Upper lobe of right lung (tissue), 1 donor: Measurements from ENCODE around the gene ZNF680. TPM values are rescaled to one million over a fixed set of nuclear protein-coding genes. Genes with fewer than 3 reads are reported as not detected.
"Not testable (repeated sequence)": the region's sequence is repeated elsewhere in the genome, so short reads cannot be mapped to it uniquely, and the experiment has no call there.

Source experiments
- ATAC-seq: fragments of 200-7000 bp; cut with Tn5 transposase; one replicate; pipeline ENCODE4 v1.9.1; 2020; ENCODE audit warnings: mild to moderate bottlenecking, moderate library complexity
- DNase-seq: peaks from one replicate; pipeline ENCODE4 v3.0.0-alpha.2; 2020
- H3K27ac ChIP-seq: fragments of 200-600 bp; one replicate; pipeline ENCODE4 v1.8.0; 2022
- H3K27me3 ChIP-seq: fragments of 200-600 bp; one replicate; pipeline ENCODE4 v1.8.0; 2022; ENCODE audit warnings: mild to moderate bottlenecking
- H3K36me3 ChIP-seq: fragments of 200-600 bp; one replicate; pipeline ENCODE4 v1.8.0; 2022
- H3K4me1 ChIP-seq: fragments of 200-600 bp; one replicate; pipeline ENCODE4 v1.8.0; 2022
- H3K4me3 ChIP-seq: fragments of 200-600 bp; one replicate; pipeline ENCODE4 v1.8.0; 2022; ENCODE audit warnings: mild to moderate bottlenecking
- H3K9me3 ChIP-seq: fragments of 200-600 bp; one replicate; pipeline ENCODE4 v1.8.0; 2022
- CTCF ChIP-seq: fragments of 200-600 bp; IDR thresholded peaks from one replicate; pipeline ENCODE4 v1.8.0; 2022; ENCODE audit warnings: antibody characterized with exemption
- intact Hi-C: fragments of 100-400 bp; cut with DNase I; formaldehyde crosslinking; loops from one replicate; pipeline ENCODE4 v1.11.0; 2022
- total RNA-seq: library from RNA; stranded (reverse); fragmentation: NEBNext Ultra II Directional; extraction: Animal tissue kit (Norgen Biotek cat#: 25700); gene quantifications from one replicate; pipeline ENCODE4 v1.2.1, GENCODE V29; 2021
- donor health status: DM: no; HTN: yes; CAD: no; lungs with severe emphysema.

Gene ZNF680
- total RNA-seq, 1 donor from 2014 or later, result 17.3 TPM

- ATAC-seq, result peak; percentile 25
- no peaks in the 10 kb centered on the region for H3K4me1 ChIP-seq
- intact Hi-C loops, result no loop called here
Measured at GRCh38 chr7:64581926-64582894, 19.3 kb upstream of the ZNF680 start.

GRCh38 chr7:64581391-64581790 is 18.5 kb upstream of the ZNF680 start:
- intact Hi-C loops, result no loop called here
- no peaks in the 10 kb centered on the region for H3K27me3 ChIP-seq
- H3K4me3 ChIP-seq, result no peak overlapping the region
- no peaks in the 10 kb centered on the region for H3K9me3 ChIP-seq
- no peak for DNase-seq
- H3K4me1 ChIP-seq, result no peaks in the 10 kb centered on the region
- H3K36me3 ChIP-seq, result no peaks in the 10 kb centered on the region
- H3K27ac ChIP-seq, result no peak overlapping the region
- TF ChIP-seq CTCF, result no peak
- ATAC-seq, result no peak

More at GRCh38 chr7:64581926-64582894, 19.3 kb upstream of the ZNF680 start:
- DNase-seq, result no peak
- Histone ChIP-seq H3K27ac (no peak overlapping the region), H3K9me3 (no peaks in the 10 kb centered on the region), H3K27me3 (no peaks in the 10 kb centered on the region), H3K36me3 (no peaks in the 10 kb centered on the region), H3K4me3 (no peak overlapping the region)
- no peak for TF ChIP-seq CTCF

GRCh38 chr7:64574540-64575099 is 11.7 kb upstream of the ZNF680 start:
- H3K27me3 ChIP-seq, result peaks cover 7% of the 10 kb centered on the region
- peak overlapping the region; percentile 30 for H3K4me3 ChIP-seq
- H3K4me1 ChIP-seq, result peaks cover 5% of the 10 kb centered on the region
- DNase-seq, result no peak
- intact Hi-C loops, result no loop called here
- no peak for TF ChIP-seq CTCF
- no peaks in the 10 kb centered on the region for H3K9me3 ChIP-seq
- no peak overlapping the region for H3K27ac ChIP-seq
- no peaks in the 10 kb centered on the region for H3K36me3 ChIP-seq
- ATAC-seq, result peak; percentile 39

- DNase-seq, H3K36me3 ChIP-seq, H3K27ac ChIP-seq, H3K4me1 ChIP-seq, ATAC-seq, H3K9me3 ChIP-seq, intact Hi-C loops: not testable (repeated sequence)
- Histone ChIP-seq H3K4me3 (peak overlapping the region; percentile 49), H3K27me3 (peaks cover 13% of the 10 kb centered on the region)
Measured at GRCh38 chr7:64570284-64570605, 7.4 kb upstream of the ZNF680 start.

GRCh38 chr7:64569372-64570283 is 6.8 kb upstream of the ZNF680 start:
- H3K4me1 ChIP-seq, intact Hi-C loops, H3K27me3 ChIP-seq, H3K36me3 ChIP-seq, H3K27ac ChIP-seq, H3K9me3 ChIP-seq: not testable (repeated sequence)
- peak; percentile 32 for TF ChIP-seq CTCF
- DNase-seq (peak; percentile 66), ATAC-seq (peak; percentile 57)
- peak overlapping the region; percentile 49 for H3K4me3 ChIP-seq
